NCI-H460 (cell line): ENCODE results near the gene LPCAT2. TPM values are rescaled to one million over a fixed set of nuclear protein-coding genes. Genes with fewer than 3 reads are reported as not detected.

Experiments
- DNase-seq: peaks from one replicate; pipeline ENCODE4 v3.0.0-alpha.2; 2016; ENCODE audit warnings: low read depth; ENCODE audit errors: extremely low read depth
- total RNA-seq: library from RNA; depleted of rRNA; stranded (reverse); fragments of >200 nt; shearing (Covaris generic); gene quantifications from 2 replicates; pipeline ENCODE4 v1.2.3, GENCODE V29; 2014

LPCAT2 gene
- total RNA-seq, 1 experiment from 2014 or later, result 2.1 TPM

DNA sequence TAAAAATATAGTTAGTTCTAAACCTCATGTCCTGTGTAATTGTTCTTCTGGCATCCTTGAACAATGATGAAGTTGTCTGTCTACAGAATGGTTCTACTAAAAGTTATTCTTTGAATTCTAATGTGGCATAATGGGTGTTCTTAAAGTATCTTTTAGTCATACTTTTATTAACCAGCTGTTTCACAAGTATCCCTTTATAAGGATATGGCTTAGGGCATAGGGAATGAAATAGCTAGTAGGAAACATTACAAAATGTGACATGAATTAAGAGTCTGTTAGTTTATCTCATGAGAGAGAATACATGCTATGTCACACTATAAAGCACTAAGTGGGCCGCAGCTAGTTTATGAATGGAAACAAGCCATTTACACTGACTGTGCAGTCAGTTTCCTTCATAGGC lies 31.3 kb downstream of the LPCAT2 start:
- DNase-seq, result no peak

DNA sequence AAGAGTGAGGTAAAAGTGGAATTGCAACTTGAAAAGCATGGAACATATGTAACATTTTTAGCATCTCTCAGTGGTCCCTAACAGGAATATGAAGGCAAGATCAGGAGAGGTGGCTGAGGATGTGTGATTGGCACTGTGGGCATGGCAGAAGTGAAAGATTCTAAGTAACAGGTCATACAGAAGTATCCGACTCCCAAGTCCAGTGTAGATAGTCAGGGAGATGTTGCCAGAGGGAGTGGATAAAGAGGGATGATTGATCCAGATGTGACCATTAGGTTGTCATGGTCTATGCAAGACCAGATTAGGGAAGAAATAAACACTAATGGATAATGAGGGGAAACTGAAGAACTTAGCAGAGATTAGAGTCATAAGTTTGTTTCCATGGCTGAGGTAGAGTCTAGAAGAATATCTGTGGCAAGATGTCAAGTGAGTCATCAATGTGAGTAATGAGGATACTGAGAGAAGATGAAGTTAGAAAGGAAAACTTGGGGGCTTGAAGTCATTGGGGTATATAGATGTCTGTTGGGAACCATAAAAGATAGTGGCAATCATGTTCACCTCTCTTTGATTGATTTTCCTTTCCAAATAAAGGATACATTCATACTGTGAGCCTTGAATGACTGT lies 33.7 kb downstream of the LPCAT2 start:
- no peak for DNase-seq

DNA sequence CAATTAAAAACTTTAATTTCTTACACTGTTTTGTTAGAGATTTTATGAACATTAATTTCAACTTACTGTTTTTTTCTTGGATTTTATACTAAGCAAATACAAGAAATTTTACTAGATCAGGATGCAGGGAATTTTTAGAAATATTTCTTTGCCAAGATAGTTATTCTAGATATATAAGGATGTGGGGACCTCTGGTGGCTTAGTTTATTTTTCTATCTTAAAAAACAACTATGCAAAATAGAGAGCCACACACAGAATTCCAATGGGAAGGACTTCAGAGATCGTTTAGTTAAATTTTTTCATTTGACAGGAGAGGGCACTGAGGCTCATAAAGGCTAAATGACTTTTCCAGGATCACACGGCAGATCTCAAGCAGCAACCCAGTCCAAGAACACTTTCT lies 34.6 kb downstream of the LPCAT2 start:
- DNase-seq, result peak; percentile 3

DNA sequence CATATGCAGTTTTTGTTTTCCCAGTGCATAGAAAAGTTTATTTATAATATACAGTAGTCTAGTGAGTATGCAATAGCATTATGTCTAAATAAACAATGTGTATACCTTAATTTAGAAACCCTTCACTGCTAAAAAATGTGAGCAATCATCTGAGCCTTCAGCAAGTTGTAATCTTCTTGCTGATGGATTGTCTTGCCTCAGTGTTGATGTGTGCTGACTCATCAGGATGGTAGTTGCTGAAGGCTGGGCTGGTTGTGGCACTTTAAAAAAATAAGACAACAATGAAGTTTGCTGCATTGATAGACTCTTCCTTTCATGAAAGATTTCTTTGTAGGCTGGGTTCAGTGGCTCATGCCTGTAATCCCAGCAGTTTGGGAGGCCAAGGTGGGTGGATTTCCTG lies 43.7 kb downstream of the LPCAT2 start:
- no peak for DNase-seq

DNA sequence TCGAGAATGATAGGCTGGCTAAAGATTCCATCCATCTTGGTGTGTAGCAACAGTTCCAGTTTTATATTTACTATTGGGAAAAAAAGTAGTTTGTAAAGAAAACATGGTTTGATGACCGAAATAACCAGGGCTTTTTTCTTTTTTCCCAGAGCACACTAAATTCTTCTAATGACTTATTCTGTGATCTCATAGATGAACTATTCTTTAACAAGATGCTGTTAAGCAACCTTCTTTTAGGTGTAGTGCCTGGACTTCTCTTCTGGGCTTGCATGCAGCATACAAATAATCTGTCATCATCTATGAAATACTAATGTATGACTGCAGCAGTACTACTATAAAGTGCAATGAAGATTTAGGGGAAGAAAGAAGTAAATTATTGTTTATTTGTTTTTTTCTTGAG lies 46.6 kb downstream of the LPCAT2 start:
- no peak for DNase-seq

DNA sequence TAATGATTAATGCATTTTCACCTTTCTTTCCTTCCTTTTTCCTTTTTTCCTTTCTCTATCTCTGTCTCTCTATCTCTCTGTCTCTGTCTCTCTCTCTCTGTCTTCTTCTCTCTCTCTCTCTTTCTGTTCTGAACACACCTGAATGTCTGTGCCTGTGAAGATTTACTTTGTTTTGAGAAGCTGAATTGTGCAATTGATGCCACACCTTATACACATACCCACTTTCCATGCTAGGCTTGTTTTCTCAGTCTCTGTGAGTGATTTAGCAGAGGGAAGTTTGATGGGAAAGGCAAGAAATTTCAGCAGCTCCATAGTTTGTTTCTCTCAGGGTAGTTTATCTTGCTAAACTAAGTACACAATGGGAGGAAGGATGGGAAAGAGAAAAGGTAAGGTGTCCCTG lies 48.3 kb downstream of the LPCAT2 start:
- DNase-seq, result no peak

DNA sequence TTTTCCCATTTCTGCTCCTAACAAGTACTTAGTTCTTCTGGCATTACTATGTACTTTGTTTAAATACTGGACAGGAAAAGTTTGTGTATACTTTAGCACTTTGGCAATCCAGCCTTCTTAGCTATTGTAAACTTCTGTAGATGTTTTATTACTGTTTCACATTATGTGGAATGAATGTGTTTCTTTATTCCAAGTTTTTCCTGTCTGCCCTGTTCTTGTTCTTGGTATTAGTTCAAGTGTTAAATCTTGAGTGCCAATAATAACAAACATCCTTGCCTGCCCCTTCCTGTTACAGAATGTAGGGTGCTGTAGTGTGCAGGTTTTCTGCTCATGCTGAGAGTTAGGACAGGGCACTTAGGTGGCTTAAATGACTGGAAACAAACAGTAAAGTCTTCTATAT lies 50.4 kb downstream of the LPCAT2 start:
- no peak for DNase-seq

DNA sequence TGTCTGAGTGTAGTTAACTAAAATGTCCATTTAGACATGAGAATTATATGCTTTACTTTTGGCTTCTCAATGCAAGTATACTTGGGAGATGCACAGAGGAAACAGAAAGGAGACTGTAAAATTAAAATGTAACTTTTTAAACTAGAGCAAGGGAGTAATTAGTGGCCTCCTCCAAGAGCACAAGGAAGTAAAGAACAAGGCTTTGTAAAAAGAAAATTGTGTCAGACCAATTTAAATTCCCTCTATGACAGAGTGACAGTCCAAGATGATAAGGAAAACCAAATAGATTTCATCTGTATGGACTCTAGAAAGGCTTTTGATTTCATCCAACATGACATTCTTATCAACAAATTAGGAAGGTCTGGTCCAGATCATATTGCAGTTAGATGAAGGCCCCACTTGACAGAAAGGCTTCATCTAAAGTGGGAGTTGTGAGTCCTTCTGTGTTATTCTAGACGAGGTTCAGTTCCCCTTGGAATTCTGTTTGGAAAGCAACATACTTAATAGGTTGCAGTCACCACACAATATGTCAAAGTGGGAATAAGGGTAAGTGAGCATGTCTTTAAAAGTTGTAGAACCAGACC lies 51.2 kb downstream of the LPCAT2 start:
- DNase-seq, result no peak

DNA sequence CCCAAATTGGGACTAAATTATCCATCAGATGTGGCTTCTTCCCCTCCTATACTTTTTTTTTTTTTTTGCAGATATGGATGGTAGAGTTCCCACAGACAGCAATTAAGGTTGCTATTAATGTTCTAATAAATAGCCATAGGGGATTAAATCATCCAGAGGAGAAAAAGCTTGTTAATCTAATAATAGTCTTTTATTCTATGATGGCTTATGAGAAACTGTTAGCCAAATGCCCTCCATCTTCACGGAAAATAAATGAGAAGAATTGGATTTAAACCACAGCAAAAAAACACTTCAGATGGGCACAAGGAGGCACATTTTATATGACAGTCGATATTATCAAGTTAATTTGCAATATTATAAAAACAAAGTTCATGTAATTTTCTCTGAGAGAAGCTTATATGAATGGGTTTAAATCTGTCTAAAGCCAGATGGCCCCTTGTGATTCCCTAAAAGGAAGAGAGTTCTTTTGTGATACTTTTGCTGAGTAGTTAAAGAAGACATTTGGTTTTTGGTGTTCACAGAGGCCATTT lies 52.5 kb downstream of the LPCAT2 start:
- DNase-seq, result no peak

DNA sequence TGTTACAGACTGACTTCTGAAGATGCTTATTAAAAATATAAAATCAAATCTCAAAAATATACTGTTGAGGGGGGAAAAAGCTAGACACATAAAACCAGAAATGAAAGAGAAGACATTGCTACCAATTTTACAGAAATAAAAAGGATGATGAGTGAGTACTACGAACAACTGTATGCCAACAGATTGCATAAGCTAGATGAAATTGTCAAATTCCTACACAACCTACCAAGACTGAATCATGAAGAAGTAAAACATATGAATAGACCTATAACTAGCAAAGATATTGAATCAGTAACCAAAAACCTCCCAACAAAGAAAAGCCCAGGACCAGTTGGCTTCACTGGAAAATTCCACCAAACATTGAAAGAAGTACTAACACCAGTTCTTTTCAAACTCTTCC lies 54.1 kb downstream of the LPCAT2 start:
- no peak for DNase-seq

DNA sequence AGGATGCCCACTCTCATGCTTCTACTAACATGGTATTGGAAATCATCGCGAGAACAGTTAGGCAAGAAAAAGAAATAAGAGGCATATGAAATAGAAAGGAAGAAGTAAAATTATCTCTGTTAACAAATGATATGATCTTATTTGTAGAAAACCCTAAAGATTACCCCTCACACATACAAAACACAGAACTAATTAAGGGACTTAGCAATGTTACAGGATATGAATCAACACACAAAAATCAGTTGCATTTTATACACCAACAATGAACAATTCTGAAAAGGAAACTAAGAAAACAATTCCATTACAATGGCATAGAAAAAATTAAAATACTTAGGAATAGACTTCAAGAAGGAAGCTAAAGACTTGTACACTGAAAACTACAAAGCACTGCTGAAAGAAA lies 54.9 kb downstream of the LPCAT2 start:
- no peak for DNase-seq

DNA sequence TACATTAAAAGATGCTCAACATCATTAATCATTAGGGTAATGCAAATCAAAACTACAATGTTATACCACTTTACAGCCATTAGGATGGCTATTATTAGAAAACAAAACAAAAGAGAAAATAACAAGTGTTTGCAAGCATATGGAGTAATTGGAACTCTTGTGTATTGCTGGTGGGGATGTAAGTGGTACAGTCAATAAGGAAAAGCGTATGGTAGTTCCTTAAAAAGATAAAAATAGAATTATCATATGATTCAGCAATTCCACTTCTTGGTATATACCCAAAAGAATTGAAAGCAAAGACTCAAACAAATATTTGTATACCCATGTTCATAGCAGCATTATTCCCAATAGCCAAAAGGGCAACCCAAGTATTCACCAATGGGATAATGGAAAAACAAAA lies 56.2 kb downstream of the LPCAT2 start:
- DNase-seq, result no peak

DNA sequence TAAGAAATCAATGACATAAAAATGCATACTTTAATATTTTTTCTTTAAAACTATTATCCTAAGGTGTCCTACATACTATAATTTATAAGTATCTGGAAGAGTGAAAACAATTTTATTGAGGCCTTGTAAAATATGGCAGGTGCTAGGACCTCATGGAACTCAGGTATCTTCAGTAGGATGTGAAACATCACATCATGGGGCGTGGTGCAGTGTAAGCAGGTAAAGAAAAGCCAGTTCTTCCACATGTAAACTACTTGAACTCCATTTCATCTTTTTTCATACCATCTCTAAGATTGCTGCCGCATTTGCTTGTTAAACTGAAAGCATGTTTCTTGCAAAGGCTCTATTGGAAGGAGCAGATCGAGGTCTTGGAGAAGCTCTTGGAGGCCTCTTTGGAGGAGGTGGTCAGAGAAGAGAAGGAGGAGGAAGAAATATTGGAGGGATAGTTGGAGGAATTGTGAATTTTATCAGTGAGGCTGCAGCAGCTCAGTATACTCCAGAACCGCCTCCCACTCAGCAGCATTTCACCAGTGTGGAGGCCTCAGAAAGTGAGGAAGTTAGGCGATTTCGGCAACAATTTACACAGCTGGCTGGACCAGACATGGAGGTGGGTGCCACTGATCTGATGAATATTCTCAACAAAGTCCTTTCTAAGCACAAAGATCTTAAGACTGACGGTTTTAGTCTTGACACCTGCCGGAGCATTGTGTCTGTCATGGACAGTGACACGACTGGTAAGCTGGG lies 57.7 kb downstream of the LPCAT2 start, which contains the start of gene CAPNS2:
Gene CAPNS2 (plus strand): TSS at position 253 of the 744 bp plus-strand sequence. CDS start 73 bp downstream, at position 326.
- no peak for DNase-seq

DNA sequence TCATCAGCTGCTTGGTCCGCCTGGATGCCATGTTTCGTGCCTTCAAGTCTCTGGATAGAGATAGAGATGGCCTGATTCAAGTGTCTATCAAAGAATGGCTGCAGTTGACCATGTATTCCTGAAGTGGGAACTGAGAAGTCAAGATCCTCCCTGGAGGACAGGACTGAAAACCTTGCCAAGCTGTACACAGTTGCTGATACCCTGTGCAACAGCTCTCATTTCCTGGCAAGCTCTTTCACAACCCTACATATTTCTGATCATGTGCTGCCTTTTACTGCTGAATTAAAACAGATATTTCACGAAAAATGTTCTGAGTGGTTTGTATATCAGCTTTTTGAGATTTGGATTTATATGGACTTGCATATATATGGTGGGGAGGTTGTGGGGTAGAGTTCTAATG lies 58.5 kb downstream of the LPCAT2 start:
- DNase-seq, result no peak

DNA sequence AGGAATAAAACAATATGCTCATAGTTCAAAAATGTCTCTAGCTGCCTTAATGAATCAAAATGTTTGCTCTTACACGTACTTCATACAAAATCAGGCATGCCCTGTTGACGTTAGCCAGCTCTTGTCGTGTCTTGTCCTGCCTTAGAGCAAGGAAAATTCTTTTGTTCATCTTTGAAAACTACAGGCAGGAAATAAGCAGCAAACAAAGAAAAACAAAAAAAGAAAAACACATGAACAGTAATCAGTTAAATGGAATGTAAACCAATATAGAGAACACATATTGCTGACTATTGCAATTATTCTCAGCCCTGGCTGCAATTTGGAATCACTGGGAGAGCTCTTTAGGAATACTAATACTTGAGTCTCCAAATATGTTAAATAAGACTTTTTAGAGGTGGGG lies 59.3 kb downstream of the LPCAT2 start:
- no peak for DNase-seq

DNA sequence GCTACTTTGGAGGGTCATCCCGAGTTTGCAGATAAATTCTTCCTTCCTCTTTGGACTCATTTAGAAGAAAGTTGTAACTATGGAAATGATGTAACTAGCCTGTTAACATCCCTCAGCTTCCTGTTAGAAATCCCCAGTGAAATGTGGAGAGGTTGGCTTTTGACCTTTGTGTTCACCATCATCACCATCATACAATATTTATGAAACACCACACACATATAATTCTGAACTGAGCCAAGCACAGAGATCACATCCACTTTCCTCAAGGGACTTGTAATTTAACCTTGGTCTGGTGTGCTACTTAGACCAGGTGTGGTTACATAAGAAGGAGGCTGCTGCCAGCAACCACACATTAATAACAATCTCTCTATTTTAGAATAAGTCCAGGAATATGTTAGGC lies 60.2 kb downstream of the LPCAT2 start:
- DNase-seq, result no peak

DNA sequence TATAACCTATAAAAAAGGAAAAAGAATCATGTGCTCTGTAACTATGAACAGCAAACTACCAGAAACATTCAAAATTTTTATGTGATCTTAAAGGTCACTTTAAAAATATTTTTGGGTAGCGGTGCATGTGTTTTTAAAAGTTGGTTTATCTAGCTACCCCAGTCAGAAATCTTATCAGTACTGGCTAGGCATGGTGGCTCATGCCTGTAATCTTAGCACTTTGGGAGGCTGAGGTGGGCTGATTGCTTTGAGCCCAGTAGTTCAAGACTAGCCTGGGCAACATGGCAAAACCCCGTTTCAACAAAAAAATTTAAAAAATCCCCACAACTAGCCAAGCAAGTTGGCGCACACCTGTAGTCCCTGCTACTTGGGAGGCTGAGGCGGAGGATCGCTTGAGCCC lies 61.3 kb downstream of the LPCAT2 start:
- no peak for DNase-seq

DNA sequence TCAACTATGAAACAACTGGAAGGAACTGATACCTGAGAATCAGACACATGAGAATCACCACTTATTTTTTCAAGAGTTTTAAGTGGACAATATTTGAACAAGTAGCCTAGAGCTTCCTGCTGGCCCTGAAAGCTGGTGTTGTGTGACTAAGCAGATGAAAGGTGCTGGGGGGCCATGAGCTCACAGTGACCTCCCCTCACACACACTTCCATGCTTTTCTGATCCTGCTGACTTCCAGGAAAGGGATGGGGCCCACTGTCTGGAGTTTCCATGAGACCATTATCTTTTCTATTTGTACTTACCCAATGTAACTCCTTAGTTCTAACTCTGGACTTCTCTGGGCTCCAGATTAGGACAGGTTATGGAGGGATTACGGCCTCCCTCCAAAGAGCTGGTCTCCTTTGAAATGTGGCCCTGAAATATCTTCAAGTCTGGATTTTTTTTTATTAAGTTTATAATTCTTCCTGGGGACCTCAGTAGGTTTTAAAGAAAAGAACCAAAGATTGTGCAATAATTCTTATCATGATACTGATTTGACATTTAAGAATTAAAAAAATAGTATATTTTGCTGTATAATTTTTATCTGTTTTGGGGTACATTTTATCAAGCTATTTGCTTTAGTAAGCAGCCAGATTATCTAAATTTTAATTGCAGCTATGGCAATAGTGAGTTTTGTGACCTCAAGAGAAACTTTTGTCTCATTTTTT lies 62.5 kb downstream of the LPCAT2 start:
- no peak for DNase-seq

DNA sequence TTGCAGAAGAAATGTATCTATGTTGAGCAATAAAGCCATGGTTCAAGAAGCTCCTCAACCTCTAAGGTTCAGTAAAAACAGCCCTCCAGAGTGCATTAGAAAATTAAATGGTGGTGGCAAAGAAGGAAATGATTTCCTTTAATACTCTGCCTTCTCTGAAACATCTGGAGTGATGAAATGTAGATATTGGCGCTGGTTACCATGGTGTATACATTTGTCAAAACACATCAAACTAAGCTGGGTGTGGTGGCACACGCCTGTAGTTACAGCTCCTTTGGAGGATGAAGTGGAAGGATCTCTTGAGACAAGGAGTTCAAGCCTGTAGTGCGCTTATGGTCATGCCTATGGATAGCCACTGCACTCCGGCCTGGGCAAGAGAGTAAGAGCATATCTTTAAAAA lies 63.6 kb downstream of the LPCAT2 start:
- DNase-seq, result no peak

DNA sequence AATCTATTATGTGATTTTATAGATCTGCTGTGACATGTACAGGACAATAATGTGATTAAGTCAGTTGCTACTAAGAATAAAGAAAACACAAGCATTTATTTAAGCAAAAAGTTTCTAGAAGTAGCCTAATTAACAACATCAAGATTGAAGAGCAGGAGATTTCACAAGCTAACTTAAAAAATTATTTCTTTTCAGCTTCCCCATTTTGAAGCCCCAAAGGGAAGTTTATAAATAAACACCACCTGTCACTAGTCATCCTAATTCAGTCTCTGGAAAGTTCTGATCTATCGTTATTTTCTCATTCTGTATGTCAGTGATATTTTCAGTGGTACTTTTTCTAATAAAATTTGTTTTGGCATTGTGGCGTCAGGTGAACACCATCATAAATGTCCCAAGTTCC lies 65.9 kb downstream of the LPCAT2 start:
- no peak for DNase-seq

DNA sequence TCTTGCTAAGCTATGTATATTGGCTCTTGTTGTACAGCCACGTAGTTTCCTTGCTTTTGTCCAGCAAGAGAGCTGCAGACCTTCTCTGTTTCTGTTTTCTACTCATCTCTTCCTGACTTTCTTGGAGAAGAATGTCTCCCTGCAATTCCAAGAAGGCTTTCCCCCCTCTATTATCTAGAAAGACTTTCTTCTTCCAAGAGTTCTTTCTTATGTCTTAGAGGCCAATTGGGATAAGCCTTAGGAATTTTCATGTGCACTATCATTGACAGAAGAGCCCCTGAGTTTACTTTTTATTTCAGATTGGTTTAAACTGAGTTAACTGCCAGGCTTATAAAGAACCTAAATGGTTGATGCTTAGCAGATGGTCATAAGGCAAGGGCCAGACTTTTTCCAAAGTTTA lies 66.6 kb downstream of the LPCAT2 start:
- no peak for DNase-seq
